ENCODE measurements around the gene ARHGAP9.

The ARHGAP9 gene

GRCh38 chr12:57472391-57472790 lies 7.3 kb downstream of the ARHGAP9 start:
- no peak for DNase-seq (ENCODE audit: low read depth in 2 of 2)

GRCh38 chr12:57471661-57472060 lies 8.0 kb downstream of the ARHGAP9 start:
- DNase-seq (ENCODE audit: low read depth in 2 of 2) = no peak

- DNase-seq (ENCODE audit: low read depth in 2 of 2) = no peak
Observed at GRCh38 chr12:57470970-57471656, 8.6 kb downstream of the ARHGAP9 start.

- DNase-seq (ENCODE audit: low read depth in 2 of 2) = no peak
Observed at GRCh38 chr12:57470286-57470969, 9.2 kb downstream of the ARHGAP9 start.

GRCh38 chr12:57469296-57470164 lies 10.1 kb downstream of the ARHGAP9 start:
- DNase-seq (ENCODE audit: low read depth in 2 of 2) = no peak

- no peak for DNase-seq (ENCODE audit: low read depth in 2 of 2)
Observed at GRCh38 chr12:57467915-57468314, 11.8 kb downstream of the ARHGAP9 start.

- no peak for DNase-seq (ENCODE audit: low read depth in 2 of 2)
Observed at GRCh38 chr12:57467212-57467874, 12.3 kb downstream of the ARHGAP9 start.

- DNase-seq (ENCODE audit: low read depth in 2 of 2) = no peak
Observed at GRCh38 chr12:57465747-57466505, 13.7 kb downstream of the ARHGAP9 start.

GRCh38 chr12:57465030-57465746 lies 14.5 kb downstream of the ARHGAP9 start:
- DNase-seq (ENCODE audit: low read depth in 2 of 2) = no peak

GRCh38 chr12:57464569-57464968 lies 15.1 kb downstream of the ARHGAP9 start:
- no peak for DNase-seq (ENCODE audit: low read depth in 2 of 2)

GRCh38 chr12:57462912-57463253 lies 16.8 kb downstream of the ARHGAP9 start:
- no peak for DNase-seq (ENCODE audit: low read depth in 2 of 2)

GRCh38 chr12:57462251-57462911 lies 17.3 kb downstream of the ARHGAP9 start:
- peak; percentile 64 to 83 for DNase-seq (ENCODE audit: low read depth in 2 of 2)

GRCh38 chr12:57461917-57462250 lies 17.8 kb downstream of the ARHGAP9 start:
- DNase-seq (ENCODE audit: low read depth in 2 of 2) = no peak

- DNase-seq (ENCODE audit: low read depth in 2 of 2) = no peak
Observed at GRCh38 chr12:57461276-57461916, 18.3 kb downstream of the ARHGAP9 start.

GRCh38 chr12:57460841-57461275 lies 18.8 kb downstream of the ARHGAP9 start:
- DNase-seq (ENCODE audit: low read depth in 2 of 2) = no peak

GRCh38 chr12:57460468-57460784 lies 19.2 kb downstream of the ARHGAP9 start:
- no peak for DNase-seq (ENCODE audit: low read depth in 2 of 2)

- no peak for DNase-seq (ENCODE audit: low read depth in 2 of 2)
Observed at GRCh38 chr12:57459750-57460467, 19.8 kb downstream of the ARHGAP9 start, which contains the start of gene GLI1. Gene GLI1 (plus strand): TSS chr12:57459785. CDS start chr12:57463692, 3,907 bp downstream.

- DNase-seq (ENCODE audit: low read depth in 2 of 2) = peak; percentile 77 to 90
Observed at GRCh38 chr12:57459055-57459749, 20.5 kb downstream of the ARHGAP9 start.

Measured in stimulated activated CD8-positive, alpha-beta memory T cell treated with anti-CD3 and anti-CD28 coated beads, Interleukin-15, amount 100 ng/mL, for 4 hours (primary cell).